GM23338 (cell line): ENCODE measurements around the gene PPY. TPM values are rescaled to one million over a fixed set of nuclear protein-coding genes. Genes with fewer than 3 reads are reported as not detected.

Experiments
- ATAC-seq: fragments of 200-7000 bp; cut with Tn5 transposase; 3 replicates; pipeline ENCODE4 v1.9.1; 2020
- DNase-seq: peaks from one replicate; pipeline ENCODE4 v3.0.0-alpha.2; 2015; ENCODE audit warnings: low spot score
- H2AFZ ChIP-seq: fragments of 200-600 bp; sonication (generic); 2 replicates; pipeline ENCODE4 v1.8.0; 2016; ENCODE audit warnings: antibody characterized with exemption, mild to moderate bottlenecking, moderate library complexity
- H3F3A ChIP-seq: fragments of 200-600 bp; sonication (generic); replicated peaks from 2 replicates; pipeline ENCODE4 v1.8.0; 2017; ENCODE audit warnings: antibody characterized with exemption, mixed run types, low read depth
- H3K27ac ChIP-seq: fragments of 200-600 bp; sonication (generic); 2 replicates; pipeline ENCODE4 v1.6.1; 2016; ENCODE audit warnings: low read depth
- H3K27me3 ChIP-seq: fragments of 200-600 bp; sonication (generic); 2 replicates; pipeline ENCODE4 v1.8.0; 2016; ENCODE audit warnings: mild to moderate bottlenecking, mixed run types, moderate library complexity; ENCODE audit not compliant: insufficient read depth
- H3K36me3 ChIP-seq: fragments of 200-600 bp; sonication (generic); 2 replicates; pipeline ENCODE4 v1.8.0; 2016; ENCODE audit warnings: mild to moderate bottlenecking; ENCODE audit not compliant: insufficient read depth
- H3K4me1 ChIP-seq: fragments of 200-600 bp; sonication (generic); 2 replicates; pipeline ENCODE4 v1.8.0; 2016; ENCODE audit warnings: mild to moderate bottlenecking, moderate library complexity; ENCODE audit not compliant: insufficient read depth
- H3K4me2 ChIP-seq: fragments of 200-600 bp; sonication (generic); 2 replicates; pipeline ENCODE4 v1.7.1; 2017; ENCODE audit warnings: mixed run types
- H3K4me3 ChIP-seq: fragments of 200-600 bp; sonication (generic); 2 replicates; pipeline ENCODE4 v1.6.1; 2016; ENCODE audit warnings: mixed run types
- H3K79me2 ChIP-seq: fragments of 200-600 bp; sonication (generic); replicated peaks from 2 replicates; pipeline ENCODE4 v1.8.0; 2017; ENCODE audit warnings: mild to moderate bottlenecking; ENCODE audit not compliant: insufficient read depth
- H3K9me2 ChIP-seq: fragments of 200-600 bp; sonication (generic); 2 replicates; pipeline ENCODE4 v1.8.0; 2017; ENCODE audit not compliant: insufficient read depth
- H4K20me1 ChIP-seq: fragments of 200-600 bp; sonication (generic); replicated peaks from 2 replicates; pipeline ENCODE4 v1.8.0; 2017; ENCODE audit warnings: mild to moderate bottlenecking; ENCODE audit not compliant: insufficient read depth
- H3K27ac Mint-ChIP-seq: 2 replicates; pipeline ENCODE4 v1.8.0; 2020; ENCODE audit warnings: inconsistent platforms, mild to moderate bottlenecking, moderate library complexity, mixed read lengths
- H3K27me3 Mint-ChIP-seq: 3 replicates; pipeline ENCODE4 v1.8.0; 2022; ENCODE audit warnings: low read depth, mild to moderate bottlenecking, moderate library complexity, mixed read lengths, inconsistent platforms; ENCODE audit not compliant: insufficient read depth, poor library complexity
- H3K36me3 Mint-ChIP-seq: 3 replicates; pipeline ENCODE4 v1.8.0; 2021; ENCODE audit warnings: low read depth, mild to moderate bottlenecking, inconsistent platforms, moderate library complexity, mixed read lengths
- H3K4me1 Mint-ChIP-seq: 3 replicates; pipeline ENCODE4 v1.8.0; 2020; ENCODE audit warnings: mild to moderate bottlenecking, inconsistent platforms, mixed read lengths
- H3K4me3 Mint-ChIP-seq: 3 replicates; pipeline ENCODE4 v1.8.0; 2021; ENCODE audit warnings: moderate library complexity, mild to moderate bottlenecking, inconsistent platforms, mixed read lengths
- H3K9me3 Mint-ChIP-seq: 3 replicates; pipeline ENCODE4 v1.8.0; 2020; ENCODE audit warnings: moderate library complexity, mild to moderate bottlenecking, inconsistent platforms, mixed read lengths
- JUNB ChIP-seq: IDR thresholded peaks from one replicate; pipeline ENCODE4 v1.6.1; 2016; ENCODE audit warnings: antibody characterized with exemption; ENCODE audit not compliant: unreplicated experiment
- NANOG ChIP-seq: IDR thresholded peaks from 2 replicates; pipeline ENCODE4 v1.6.1; 2016; ENCODE audit warnings: antibody characterized with exemption, borderline replicate concordance
- POLR2AphosphoS5 ChIP-seq: IDR thresholded peaks from 2 replicates; pipeline ENCODE4 v1.6.1; 2016; ENCODE audit warnings: antibody characterized with exemption, low read depth
- STAT1 ChIP-seq: IDR thresholded peaks from one replicate; pipeline ENCODE4 v1.6.1; 2016; ENCODE audit warnings: antibody characterized with exemption; ENCODE audit not compliant: unreplicated experiment
- ZNF114 ChIP-seq: fragments of 250-450 bp; sonication (Bioruptor Pico); IDR thresholded peaks from 2 replicates; pipeline ENCODE4 v1.5.0; 2020; ENCODE audit warnings: mild to moderate bottlenecking, moderate library complexity
- ZNF331 ChIP-seq: fragments of 250-450 bp; sonication (Bioruptor Pico); IDR thresholded peaks from 2 replicates; pipeline ENCODE4 v1.5.0; 2020; ENCODE audit warnings: low read depth, mild to moderate bottlenecking, moderate library complexity
- ZNF462 ChIP-seq: fragments of 250-450 bp; sonication (Bioruptor Pico); IDR thresholded peaks from 2 replicates; pipeline ENCODE4 v1.5.0; 2020; ENCODE audit warnings: mild to moderate bottlenecking, moderate library complexity
- polyA plus RNA-seq: library from polyadenylated mRNA; unstranded; fragments of >200 nt; fragmentation: Nextera tagmentation; extraction: Ambion mirVana; gene quantifications from 2 replicates; pipeline ENCODE4 v1.2.1, GENCODE V29; 2016
- total RNA-seq: library from RNA; depleted of rRNA; stranded (reverse); fragments of >200 nt; shearing (Covaris generic); gene quantifications from 2 replicates; pipeline ENCODE4 v1.2.3, GENCODE V29; 2014
- TF ChIP-seq, protein P1 (sequence below), 2 experiments: fragments of 200-600 bp in 1 of 2; sonication (generic) in 1 of 2; conservative IDR thresholded peaks; 2 replicates each; pipeline versions ENCODE4 v1.5.1 to v1.6.1; 2016 to 2017; ENCODE audit warnings: antibody characterized with exemption in 2 of 2, low read depth in 2 of 2, mild to moderate bottlenecking in 2 of 2, moderate library complexity in 1 of 2
- TF ChIP-seq, protein P2 (sequence below): IDR thresholded peaks from 2 replicates; pipeline ENCODE4 v1.6.1; 2016; ENCODE audit warnings: antibody characterized with exemption

Gene PPY
- total and polyA plus RNA-seq, 2 experiments from 2014 or later = 0.94 TPM; not detected in 1

- no peak for TF ChIP-seq ZNF462
- TF ChIP-seq STAT1 = no peak
- TF ChIP-seq, protein P1, sequence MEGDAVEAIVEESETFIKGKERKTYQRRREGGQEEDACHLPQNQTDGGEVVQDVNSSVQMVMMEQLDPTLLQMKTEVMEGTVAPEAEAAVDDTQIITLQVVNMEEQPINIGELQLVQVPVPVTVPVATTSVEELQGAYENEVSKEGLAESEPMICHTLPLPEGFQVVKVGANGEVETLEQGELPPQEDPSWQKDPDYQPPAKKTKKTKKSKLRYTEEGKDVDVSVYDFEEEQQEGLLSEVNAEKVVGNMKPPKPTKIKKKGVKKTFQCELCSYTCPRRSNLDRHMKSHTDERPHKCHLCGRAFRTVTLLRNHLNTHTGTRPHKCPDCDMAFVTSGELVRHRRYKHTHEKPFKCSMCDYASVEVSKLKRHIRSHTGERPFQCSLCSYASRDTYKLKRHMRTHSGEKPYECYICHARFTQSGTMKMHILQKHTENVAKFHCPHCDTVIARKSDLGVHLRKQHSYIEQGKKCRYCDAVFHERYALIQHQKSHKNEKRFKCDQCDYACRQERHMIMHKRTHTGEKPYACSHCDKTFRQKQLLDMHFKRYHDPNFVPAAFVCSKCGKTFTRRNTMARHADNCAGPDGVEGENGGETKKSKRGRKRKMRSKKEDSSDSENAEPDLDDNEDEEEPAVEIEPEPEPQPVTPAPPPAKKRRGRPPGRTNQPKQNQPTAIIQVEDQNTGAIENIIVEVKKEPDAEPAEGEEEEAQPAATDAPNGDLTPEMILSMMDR (conservative IDR thresholded peaks at IDR 0.05; ENCODE audit: low read depth in 2 of 2) = no peak
- no peak for TF ChIP-seq ZNF331 (CRISPR knock-in tag)
- no peak for TF ChIP-seq NANOG
These were observed 3.5 kb downstream of the PPY start (continued) for GRCh38 chr17:43938838-43939182.

- peaks cover 50% of the 10 kb centered on the region for H3K27me3 Mint-ChIP-seq
- ATAC-seq = no peak
- H3K4me3 ChIP-seq = no peak overlapping the region
- H3K9me2 ChIP-seq = 0 out of 2 replicates have a peak, but pooled peaks cover 5% of the 10 kb centered on the region
- H3K9me3 Mint-ChIP-seq = no peaks in the 10 kb centered on the region
- no peaks in the 10 kb centered on the region; the same call in 2 of the 3 replicates for H3K36me3 Mint-ChIP-seq
- H3K36me3 ChIP-seq = no peaks in the 10 kb centered on the region
- no peak overlapping the region for H2AFZ ChIP-seq
- no peak overlapping the region for H3K4me3 Mint-ChIP-seq
- no peaks in the 10 kb centered on the region for H4K20me1 ChIP-seq
- H3K27me3 ChIP-seq = peaks cover 36% of the 10 kb centered on the region
- no peaks in the 10 kb centered on the region for H3K79me2 ChIP-seq
- H3K4me2 ChIP-seq = no peak overlapping the region
- peaks cover 9% of the 10 kb centered on the region for H3K4me1 Mint-ChIP-seq
- H3K27ac Mint-ChIP-seq = no peak overlapping the region
- no peaks in the 10 kb centered on the region for H3K4me1 ChIP-seq
- no peak overlapping the region for H3K27ac ChIP-seq
- no peaks in the 10 kb centered on the region for H3F3A ChIP-seq
- DNase-seq = no peak
- TF ChIP-seq JUNB = no peak
- TF ChIP-seq ZNF114 = no peak
- TF ChIP-seq POLR2AphosphoS5 = no peak
- TF ChIP-seq STAT1 = no peak
- TF ChIP-seq ZNF331 (CRISPR knock-in tag) = no peak
- TF ChIP-seq, protein P2, sequence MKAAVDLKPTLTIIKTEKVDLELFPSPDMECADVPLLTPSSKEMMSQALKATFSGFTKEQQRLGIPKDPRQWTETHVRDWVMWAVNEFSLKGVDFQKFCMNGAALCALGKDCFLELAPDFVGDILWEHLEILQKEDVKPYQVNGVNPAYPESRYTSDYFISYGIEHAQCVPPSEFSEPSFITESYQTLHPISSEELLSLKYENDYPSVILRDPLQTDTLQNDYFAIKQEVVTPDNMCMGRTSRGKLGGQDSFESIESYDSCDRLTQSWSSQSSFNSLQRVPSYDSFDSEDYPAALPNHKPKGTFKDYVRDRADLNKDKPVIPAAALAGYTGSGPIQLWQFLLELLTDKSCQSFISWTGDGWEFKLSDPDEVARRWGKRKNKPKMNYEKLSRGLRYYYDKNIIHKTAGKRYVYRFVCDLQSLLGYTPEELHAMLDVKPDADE = no peak
These were observed 5.8 kb downstream of the PPY start for GRCh38 chr17:43936434-43936833.
